ENCODE results near the gene CD68. TPM values are rescaled to one million over a fixed set of nuclear protein-coding genes. Genes with fewer than 3 reads are reported as not detected.
A peak's percentile ranks its signal among the peaks of the same experiment; 100 is the strongest.

Gene CD68
- total and polyA plus RNA-seq, 7 experiments from 2014 or later: 0.12 to 176 (median 7.6) TPM

DNA sequence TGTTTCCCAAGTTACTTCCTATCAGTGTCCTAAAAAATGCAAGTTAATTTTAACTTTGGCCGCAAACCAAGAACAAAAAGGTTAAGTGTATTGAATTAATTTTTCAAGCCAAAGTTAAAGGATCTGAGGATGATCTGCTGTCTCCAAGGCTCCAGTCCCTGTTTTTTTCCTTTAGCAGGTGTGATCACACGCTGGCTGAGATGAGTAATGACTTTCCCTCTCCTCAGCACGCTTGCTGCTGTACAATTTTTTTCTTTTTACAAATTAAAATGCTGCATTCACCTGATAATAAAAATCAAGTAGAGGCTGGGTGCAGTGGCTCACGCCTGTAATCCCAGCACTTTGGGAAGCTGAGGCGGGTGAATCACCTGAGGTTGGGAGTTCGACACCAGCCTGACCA, 34.5 kb upstream of the CD68 start:
- H3K27ac ChIP-seq (ENCODE audit: low read depth, low read length): no peak overlapping the region
- peaks cover 4 to 7% of the 10 kb centered on the region in 2 donors for H3K4me1 ChIP-seq (ENCODE audit: control insufficient read depth in 2 of 2, insufficient read depth in 2 of 2, low read length in 2 of 2)
- H3K36me3 ChIP-seq (ENCODE audit: control insufficient read depth in 2 of 3, insufficient read depth in 3 of 3, low read length in 3 of 3): no peaks in the 10 kb centered on the region
- no peak overlapping the region for H3K27ac Mint-ChIP-seq
- no peaks in the 10 kb centered on the region for H3K9me3 ChIP-seq (ENCODE audit: control insufficient read depth in 2 of 3, low read length in 3 of 3)
- no peak overlapping the region for H3K4me3 Mint-ChIP-seq
- ATAC-seq (no peak), DNase-seq (no peak)
- ChIA-PET POLR2A (no interaction called here), CTCF (interaction anchor here (0.7 to 2.3 kb wide), 2 partner anchors 16 to 103 kb away, joined by 3 to 14 read pairs; partner anchors contain the start of gene SENP3)
- H3K9me3 Mint-ChIP-seq: no peaks in the 10 kb centered on the region
- H3K27me3 ChIP-seq (ENCODE audit: control insufficient read depth in 2 of 2, insufficient read depth in 2 of 2, low read length in 2 of 2): no peaks in the 10 kb centered on the region
- intact Hi-C loops (cut with micrococcal nuclease): loop anchor here in 1 of 2 donors (5.0 kb wide), 1 partner anchor 33 kb away; no protein-coding TSS in a partner anchor
- H3K27me3 Mint-ChIP-seq: peaks cover 0 to 10% (median 0%) of the 10 kb centered on the region in 5 donors
- peaks cover 11 to 25% (median 20%) of the 10 kb centered on the region in 7 donors for H3K4me1 Mint-ChIP-seq
- H3K4me3 ChIP-seq (ENCODE audit: low read length): no peak overlapping the region
- H3K36me3 Mint-ChIP-seq: peaks cover 0 to 7% (median 0%) of the 10 kb centered on the region in 5 donors

DNA sequence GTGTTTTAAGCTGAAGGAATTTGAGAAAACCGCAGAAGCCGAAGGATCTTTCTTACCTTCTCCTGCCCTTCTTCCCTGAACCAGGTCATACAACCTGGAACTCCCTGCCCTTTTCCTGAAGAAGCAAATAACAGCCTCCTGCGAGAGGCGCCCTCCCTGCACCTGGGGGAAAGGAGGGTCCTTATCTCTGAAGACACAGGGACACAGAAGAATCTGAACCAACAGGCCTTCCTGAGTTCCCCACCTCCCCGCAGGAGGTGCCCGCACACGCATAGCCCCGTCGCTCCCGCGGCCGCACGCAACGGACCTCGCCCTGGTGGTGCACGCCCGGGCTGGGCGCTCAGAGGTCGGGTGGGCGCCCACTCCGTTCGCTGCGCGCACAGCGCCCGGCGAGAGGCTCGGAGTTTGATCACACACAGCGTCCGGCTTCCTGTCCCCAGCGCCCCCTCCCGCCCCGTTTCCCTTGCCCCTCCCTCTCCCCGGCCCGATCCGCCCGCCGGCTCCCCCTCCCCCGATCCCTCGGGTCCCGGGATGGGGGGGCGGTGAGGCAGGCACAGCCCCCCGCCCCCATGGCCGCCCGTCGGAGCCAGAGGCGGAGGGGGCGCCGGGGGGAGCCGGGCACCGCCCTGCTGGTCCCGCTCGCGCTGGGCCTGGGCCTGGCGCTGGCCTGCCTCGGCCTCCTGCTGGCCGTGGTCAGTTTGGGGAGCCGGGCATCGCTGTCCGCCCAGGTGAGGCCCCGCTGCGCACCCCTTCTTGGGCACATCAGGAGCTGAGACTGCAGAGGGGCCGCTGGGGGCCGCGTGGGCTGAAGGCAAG, 30.6 kb upstream of the CD68 start, which contains the start of gene TNFSF12:
TNFSF12 (plus strand) TSS at position 474 of the 816 bp plus-strand sequence; CDS start at position 570, 96 bp downstream.
- Histone ChIP-seq H3K27me3 (ENCODE audit: control insufficient read depth in 2 of 2, insufficient read depth in 2 of 2, low read length in 2 of 2) (no peaks in the 10 kb centered on the region), H3K4me3 (ENCODE audit: low read length) (peak within 1 kb of the TSS; percentile 91), H3K36me3 (ENCODE audit: control insufficient read depth in 2 of 3, insufficient read depth in 3 of 3, low read length in 3 of 3) (no peaks in the 10 kb centered on the region), H3K27ac (ENCODE audit: low read depth, low read length) (peak within 1 kb of the TSS; percentile 70), H3K9me3 (ENCODE audit: control insufficient read depth in 2 of 3, low read length in 3 of 3) (no peaks in the 10 kb centered on the region), H3K4me1 (ENCODE audit: control insufficient read depth in 2 of 2, insufficient read depth in 2 of 2, low read length in 2 of 2) (peaks cover 14 to 35% of the 10 kb centered on the region in 2 donors)
- intact Hi-C loops (cut with micrococcal nuclease): loop anchor here (1.0 to 5.0 kb wide), 5 partner anchors 13 to 113 kb away; partner anchors contain the start of genes POLR2A (in 2 of the 2), SENP3 (in 1 of the 2) and TMEM102 (in 1 of the 2)
- peaks cover 46 to 60% (median 55%) of the 10 kb centered on the region in 7 donors for H3K4me1 Mint-ChIP-seq
- peak within 1 kb of the TSS; percentile 90 to 98 (median 94) for H3K27ac Mint-ChIP-seq
- H3K36me3 Mint-ChIP-seq: peaks cover 0 to 25% (median 4%) of the 10 kb centered on the region in 5 donors
- CTCF ChIA-PET: interaction anchor here (0.5 to 2.6 kb wide), 5 partner anchors 8 to 193 kb away, joined by 3 to 10 read pairs (median 3); partner anchors contain the start of gene TMEM95
- POLR2A ChIA-PET: interaction anchor here (0.7 to 2.4 kb wide), 16 partner anchors 9 to 908 kb away, joined by 3 to 25 read pairs (median 4); partner anchors contain the start of genes KIAA0753, POLR2A, SAT2 and SENP3
- H3K9me3 Mint-ChIP-seq: peaks cover 0 to 1% (median 0%) of the 10 kb centered on the region in 11 donors
- ATAC-seq (peak; percentile 60), DNase-seq (peak in 7 of 9 donors; percentile 38 to 69 (median 45))
- peak within 1 kb of the TSS; percentile 77 to 99 (median 91) for H3K4me3 Mint-ChIP-seq
- peaks cover 0 to 2% (median 0%) of the 10 kb centered on the region in 5 donors for H3K27me3 Mint-ChIP-seq

DNA sequence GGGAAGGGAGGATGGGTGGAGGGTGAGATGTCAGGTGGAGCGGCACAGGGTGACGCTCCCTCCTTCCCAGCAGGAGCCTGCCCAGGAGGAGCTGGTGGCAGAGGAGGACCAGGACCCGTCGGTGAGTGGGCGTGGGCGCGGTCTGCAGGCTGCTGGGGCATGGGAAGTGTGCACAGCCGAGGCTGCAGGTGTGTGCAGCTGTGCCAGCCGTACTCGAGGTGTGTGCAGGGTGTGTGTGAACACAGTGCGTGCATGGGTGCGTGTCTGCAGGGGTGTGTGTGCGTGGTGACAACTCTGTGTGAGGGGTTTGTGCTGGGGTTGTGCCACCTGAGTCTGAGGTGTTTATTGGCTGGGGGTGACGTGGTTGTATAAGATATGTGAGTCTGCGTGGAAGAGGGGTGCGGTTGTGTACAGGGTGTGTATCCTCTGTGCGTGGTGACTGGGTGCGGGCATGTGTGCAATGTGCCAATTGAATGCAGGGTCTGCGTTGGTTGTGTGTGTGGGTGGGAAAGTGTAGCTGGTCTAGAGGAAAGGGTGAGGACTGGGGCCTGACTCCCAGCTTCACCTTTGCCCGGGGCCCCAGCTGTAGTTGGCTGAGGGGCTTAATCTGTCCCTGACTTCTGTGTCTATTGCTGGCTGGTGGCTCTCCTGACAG, 29.9 kb upstream of the CD68 start:
- ATAC-seq (peak; percentile 59), DNase-seq (peak in 8 of 9 donors; percentile 45 to 60 (median 53))
- H3K4me3 Mint-ChIP-seq: peak overlapping the region; percentile 77 to 99 (median 88)
- peaks cover 0 to 28% (median 4%) of the 10 kb centered on the region in 5 donors for H3K36me3 Mint-ChIP-seq
- Histone ChIP-seq H3K27me3 (ENCODE audit: control insufficient read depth in 2 of 2, insufficient read depth in 2 of 2, low read length in 2 of 2) (no peaks in the 10 kb centered on the region), H3K36me3 (ENCODE audit: control insufficient read depth in 2 of 3, insufficient read depth in 3 of 3, low read length in 3 of 3) (no peaks in the 10 kb centered on the region), H3K4me1 (ENCODE audit: control insufficient read depth in 2 of 2, insufficient read depth in 2 of 2, low read length in 2 of 2) (peaks cover 15 to 38% of the 10 kb centered on the region in 2 donors), H3K9me3 (ENCODE audit: control insufficient read depth in 2 of 3, low read length in 3 of 3) (no peaks in the 10 kb centered on the region), H3K4me3 (ENCODE audit: low read length) (peak overlapping the region; percentile 91), H3K27ac (ENCODE audit: low read depth, low read length) (peak overlapping the region; percentile 70)
- ChIA-PET POLR2A (interaction anchor here (0.9 to 2.4 kb wide), 13 partner anchors 10 to 624 kb away, joined by 3 to 25 read pairs (median 4); partner anchors contain the start of genes POLR2A, SAT2, SENP3 and TP53), CTCF (interaction anchor here (0.5 to 2.6 kb wide), 6 partner anchors 11 to 194 kb away, joined by 3 to 10 read pairs (median 4); partner anchors contain the start of genes TMEM95 and TP53)
- H3K27ac Mint-ChIP-seq: peak overlapping the region; percentile 86 to 98 (median 91)
- peaks cover 0 to 2% (median 0%) of the 10 kb centered on the region in 5 donors for H3K27me3 Mint-ChIP-seq
- intact Hi-C loops (cut with micrococcal nuclease): loop anchor here (1.0 to 5.0 kb wide), 4 partner anchors 26 to 114 kb away; partner anchors contain the start of genes POLR2A (in 2 of the 2) and TMEM102 (in 1 of the 2)
- H3K4me1 Mint-ChIP-seq: peaks cover 50 to 65% (median 58%) of the 10 kb centered on the region in 7 donors
- peaks cover 0 to 1% (median 0%) of the 10 kb centered on the region in 11 donors for H3K9me3 Mint-ChIP-seq

DNA sequence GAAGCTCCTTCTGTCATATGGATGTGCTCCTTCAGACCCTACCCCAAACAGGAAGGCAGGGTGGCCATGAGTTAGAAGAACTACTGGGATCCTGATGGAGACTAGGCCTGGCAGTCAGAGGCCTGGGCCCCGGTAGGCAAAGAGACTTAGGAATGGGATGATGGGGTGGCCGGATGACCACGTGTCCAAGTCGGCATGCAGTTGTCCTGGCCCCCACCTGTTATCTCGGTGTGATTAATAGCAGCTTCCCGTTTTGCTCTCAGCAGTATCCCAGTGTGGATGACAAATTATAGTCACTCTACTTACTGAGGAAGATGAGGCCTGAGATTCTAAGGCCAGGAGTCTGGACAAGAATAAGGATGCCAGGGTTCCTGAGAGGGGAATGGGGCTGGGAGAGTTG, 29.1 kb upstream of the CD68 start:
- peak overlapping the region; percentile 29 to 99 (median 88) for H3K4me3 Mint-ChIP-seq
- no peak overlapping the region for H3K4me3 ChIP-seq (ENCODE audit: low read length)
- intact Hi-C loops (cut with micrococcal nuclease): no loop called here
- H3K9me3 ChIP-seq (ENCODE audit: control insufficient read depth in 2 of 3, low read length in 3 of 3): no peaks in the 10 kb centered on the region
- H3K27ac Mint-ChIP-seq: peak overlapping the region; percentile 86 to 98 (median 91)
- H3K27me3 ChIP-seq (ENCODE audit: control insufficient read depth in 2 of 2, insufficient read depth in 2 of 2, low read length in 2 of 2): no peaks in the 10 kb centered on the region
- ChIA-PET POLR2A (interaction anchor here (0.6 to 2.4 kb wide), 7 partner anchors 11 to 111 kb away, joined by 3 to 25 read pairs (median 4); partner anchors contain the start of genes SAT2 and SENP3), CTCF (interaction anchor here (1.0 to 2.6 kb wide), 4 partner anchors 10 to 195 kb away, joined by 3 to 10 read pairs (median 6); partner anchors contain the start of genes TMEM95 and TP53)
- DNase-seq: no peak
- ATAC-seq: no peak
- H3K27me3 Mint-ChIP-seq: no peaks in the 10 kb centered on the region
- H3K36me3 Mint-ChIP-seq: peaks cover 0 to 32% (median 5%) of the 10 kb centered on the region in 5 donors
- peak overlapping the region; percentile 70 for H3K27ac ChIP-seq (ENCODE audit: low read depth, low read length)
- H3K36me3 ChIP-seq (ENCODE audit: control insufficient read depth in 2 of 3, insufficient read depth in 3 of 3, low read length in 3 of 3): no peaks in the 10 kb centered on the region
- peaks cover 55 to 72% (median 65%) of the 10 kb centered on the region in 7 donors for H3K4me1 Mint-ChIP-seq
- H3K9me3 Mint-ChIP-seq: peaks cover 0 to 1% (median 0%) of the 10 kb centered on the region in 11 donors
- H3K4me1 ChIP-seq (ENCODE audit: control insufficient read depth in 2 of 2, insufficient read depth in 2 of 2, low read length in 2 of 2): peaks cover 15 to 44% of the 10 kb centered on the region in 2 donors

DNA sequence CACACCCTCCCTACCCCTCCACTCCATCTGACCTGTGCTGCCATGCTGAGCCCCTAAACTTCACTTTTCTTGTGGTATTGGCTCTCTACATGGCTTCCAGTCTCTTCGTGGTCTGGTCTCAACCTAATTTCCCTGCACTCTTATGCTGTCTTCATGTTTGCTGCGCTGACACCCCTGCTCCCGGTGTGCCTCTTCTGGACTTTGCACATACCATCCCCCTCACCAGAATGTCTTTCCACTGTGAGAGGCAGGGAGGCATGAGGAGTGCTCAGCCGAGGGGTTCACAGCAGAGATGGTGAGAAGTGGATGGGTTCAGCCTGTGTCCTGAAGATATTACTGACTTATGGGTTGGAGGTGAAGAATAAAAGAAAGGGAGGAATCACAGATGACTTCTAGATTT, 28.0 kb upstream of the CD68 start:
- peak overlapping the region in 9 of 10 donors; percentile 10 to 99 (median 62) for H3K4me3 Mint-ChIP-seq
- peak overlapping the region; percentile 86 to 98 (median 91) for H3K27ac Mint-ChIP-seq
- H3K36me3 Mint-ChIP-seq: peaks cover 0 to 37% (median 10%) of the 10 kb centered on the region in 5 donors
- Histone ChIP-seq H3K4me3 (ENCODE audit: low read length) (no peak overlapping the region), H3K27me3 (ENCODE audit: control insufficient read depth in 2 of 2, insufficient read depth in 2 of 2, low read length in 2 of 2) (no peaks in the 10 kb centered on the region), H3K4me1 (ENCODE audit: control insufficient read depth in 2 of 2, insufficient read depth in 2 of 2, low read length in 2 of 2) (peaks cover 15 to 49% of the 10 kb centered on the region in 2 donors), H3K36me3 (ENCODE audit: control insufficient read depth in 2 of 3, insufficient read depth in 3 of 3, low read length in 3 of 3) (no peaks in the 10 kb centered on the region), H3K9me3 (ENCODE audit: control insufficient read depth in 2 of 3, low read length in 3 of 3) (no peaks in the 10 kb centered on the region), H3K27ac (ENCODE audit: low read depth, low read length) (peak overlapping the region; percentile 70)
- DNase-seq (no peak), ATAC-seq (no peak)
- peaks cover 0 to 1% (median 0%) of the 10 kb centered on the region in 11 donors for H3K9me3 Mint-ChIP-seq
- no peaks in the 10 kb centered on the region for H3K27me3 Mint-ChIP-seq
- CTCF ChIA-PET: no interaction called here
- H3K4me1 Mint-ChIP-seq: peaks cover 61 to 79% (median 70%) of the 10 kb centered on the region in 7 donors
- POLR2A ChIA-PET: interaction anchor here (1.9 kb wide), 1 partner anchor 10 kb away, joined by 6 read pairs; the partner anchor contains the start of gene SENP3
- intact Hi-C loops (cut with micrococcal nuclease): no loop called here
